Stimulated activated CD8-positive, alpha-beta memory T cell treated with anti-CD3 and anti-CD28 coated beads, Interleukin-7, amount 100 ng/mL, for 48 hours (primary cell): ENCODE results near the gene RNF14.
A peak's percentile ranks its signal among the peaks of the same experiment; 100 is the strongest.

Experiments
- DNase-seq, 2 donors: peaks; one replicate each; pipeline ENCODE4 v3.0.0-alpha.2; 2020; ENCODE audit warnings: low read depth in 1 of 2; ENCODE audit errors: extremely low read depth in 1 of 2

Gene RNF14

GRCh38 chr5:141976176-141976575 is 7.3 kb downstream of the RNF14 start:
- DNase-seq = no peak

- no peak for DNase-seq
Observed at GRCh38 chr5:141978389-141978788, 9.5 kb downstream of the RNF14 start.

- DNase-seq = no peak
Observed at GRCh38 chr5:141982626-141983025, 13.7 kb downstream of the RNF14 start.

GRCh38 chr5:141986072-141986471 is 17.2 kb downstream of the RNF14 start:
- DNase-seq = no peak

GRCh38 chr5:141989720-141990119 is 20.8 kb downstream of the RNF14 start:
- no peak for DNase-seq

GRCh38 chr5:141992349-141992963 is 23.6 kb downstream of the RNF14 start:
- peak in 1 of 2 donors; percentile 52 for DNase-seq

- DNase-seq = no peak
Observed at GRCh38 chr5:141994511-141995136, 25.7 kb downstream of the RNF14 start.

GRCh38 chr5:141995656-141996055 is 26.8 kb downstream of the RNF14 start:
- DNase-seq = no peak

- DNase-seq = no peak
Observed at GRCh38 chr5:141997358-141997960, 28.6 kb downstream of the RNF14 start.

GRCh38 chr5:142000173-142000572 is 31.3 kb downstream of the RNF14 start:
- no peak for DNase-seq

- no peak for DNase-seq
Observed at GRCh38 chr5:142000704-142001484, 32.0 kb downstream of the RNF14 start.

- DNase-seq = no peak
Observed at GRCh38 chr5:142003266-142003800, 34.4 kb downstream of the RNF14 start.

- peak in 1 of 2 donors; percentile 47 for DNase-seq
Observed at GRCh38 chr5:142006363-142007236, 37.7 kb downstream of the RNF14 start.

GRCh38 chr5:142007237-142007544 is 38.3 kb downstream of the RNF14 start:
- DNase-seq = no peak

- no peak for DNase-seq
Observed at GRCh38 chr5:142008813-142009212, 39.9 kb downstream of the RNF14 start.

GRCh38 chr5:142009886-142010285 is 41.0 kb downstream of the RNF14 start:
- DNase-seq = no peak

GRCh38 chr5:142011572-142012185 is 42.8 kb downstream of the RNF14 start:
- no peak for DNase-seq

- peak in 1 of 2 donors; percentile 52 for DNase-seq
Observed at GRCh38 chr5:142012186-142012785, 43.4 kb downstream of the RNF14 start.

- peak; percentile 43 to 52 for DNase-seq
Observed at GRCh38 chr5:142012792-142013388, 44.0 kb downstream of the RNF14 start, which contains the start of gene GNPDA1. Gene GNPDA1, minus strand, starts transcription at chr5:142013027. Its CDS starts 992 bp downstream, at chr5:142012035.
